Testis (tissue), 3 donors: ENCODE results near the gene GPC3. TPM values are rescaled to one million over a fixed set of nuclear protein-coding genes. Genes with fewer than 3 reads are reported as not detected.

Experiments
- DNase-seq: peaks from one replicate; pipeline ENCODE4 v3.0.0-alpha.2; 2019
- H3K27ac ChIP-seq, 2 donors: fragments of 200-600 bp; sonication (generic); one replicate each; pipeline ENCODE4 v1.5.1; 2019
- H3K27me3 ChIP-seq: fragments of 200-600 bp; sonication (generic); one replicate; pipeline ENCODE4 v1.5.1; 2019
- H3K36me3 ChIP-seq: fragments of 200-600 bp; sonication (generic); one replicate; pipeline ENCODE4 v1.5.1; 2017; ENCODE audit warnings: low read depth; ENCODE audit errors: missing control alignments
- H3K4me1 ChIP-seq: fragments of 200-600 bp; sonication (generic); one replicate; pipeline ENCODE4 v1.5.1; 2019
- H3K4me3 ChIP-seq, 2 donors: fragments of 200-600 bp; sonication (generic); one replicate each; pipeline ENCODE4 v1.5.1; 2017 to 2019
- H3K9me3 ChIP-seq: fragments of 200-600 bp; sonication (generic); one replicate; pipeline ENCODE4 v1.5.1; 2017
- CTCF ChIP-seq, 3 experiments: fragments of 450-650 bp in 2 of 3; fragments of 200-600 bp in 1 of 3; sonication (generic) in 1 of 3; IDR thresholded peaks; one replicate each; pipeline ENCODE4 v1.5.1; 2016 to 2019; ENCODE audit warnings: antibody characterized with exemption in 3 of 3, mild to moderate bottlenecking in 2 of 3, moderate library complexity in 1 of 3
- POLR2A ChIP-seq: fragments of 450-650 bp; IDR thresholded peaks from one replicate; pipeline ENCODE4 v1.6.1; 2017; ENCODE audit warnings: antibody characterized with exemption, mild to moderate bottlenecking, moderate library complexity
- WGBS, 2 donors: methylation state at CpG; one replicate each; pipeline ENCODE4 v1.1.5; 2018; 5-methylcytosine and 5-hydroxymethylcytosine counted together
- intact Hi-C: fragments of 100-400 bp; cut with DNase I; formaldehyde crosslinking; loops from one replicate; pipeline ENCODE4 v1.15.1; 2023; ENCODE audit warnings: low total_unique reads
- polyA plus RNA-seq: library from polyadenylated mRNA; stranded (reverse); fragments of 350-450 nt; fragmentation: Illumina TruSeq; extraction: RNeasy Lipid Tissue Mini Kit (QIAGEN cat#74804); gene quantifications from one replicate; pipeline ENCODE4 v1.2.3, GENCODE V29; 2014; ENCODE audit warnings: low read depth, low replicate concordance; ENCODE audit not compliant: insufficient read depth
- total RNA-seq, 2 donors: library from RNA; depleted of rRNA; stranded (reverse); fragments of >200 nt; gene quantifications; one replicate each; pipeline ENCODE4 v1.2.3, GENCODE V29; 2016

GPC3 gene
- total and polyA plus RNA-seq, 3 donors from 2014 or later: 4.9 to 12.9 (median 5.4) TPM

- no peaks in the 10 kb centered on the region for H3K27me3 ChIP-seq
- H3K9me3 ChIP-seq: no peaks in the 10 kb centered on the region
- H3K36me3 ChIP-seq: no peaks in the 10 kb centered on the region
- 83 to 96% methylated on average over 1 of the region's 1 CpG for WGBS, 2 donors
- DNase-seq: no peak
- no peak for TF ChIP-seq CTCF (IDR thresholded peaks at IDR 0.05)
- TF ChIP-seq POLR2A: no peak
- no peak overlapping the region for H3K27ac ChIP-seq
- H3K4me3 ChIP-seq: no peak overlapping the region
- no peaks in the 10 kb centered on the region for H3K4me1 ChIP-seq
- intact Hi-C loops: no loop called here
Measured at GRCh38 chrX:133611676-133612075, 373.7 kb downstream of the GPC3 start.

- 93 to 100% methylated on average over 1 of the region's 1 CpG for whole genome bisulfite sequencing, 2 donors
- Histone ChIP-seq H3K9me3 (no peaks in the 10 kb centered on the region), H3K4me3 (no peak overlapping the region), H3K27me3 (no peaks in the 10 kb centered on the region), H3K36me3 (no peaks in the 10 kb centered on the region), H3K4me1 (no peaks in the 10 kb centered on the region), H3K27ac (no peak overlapping the region)
- no peak for DNase-seq
- intact Hi-C loops: no loop called here
- no peak for TF ChIP-seq CTCF (IDR thresholded peaks at IDR 0.05)
- TF ChIP-seq POLR2A: no peak
Measured at GRCh38 chrX:133610056-133610455, 375.3 kb downstream of the GPC3 start.

- no peaks in the 10 kb centered on the region for H3K4me1 ChIP-seq
- no peak for DNase-seq
- 91 to 96% methylated on average over 4 of the region's 4 CpGs for WGBS, 2 donors
- no peak overlapping the region for H3K4me3 ChIP-seq
- no peaks in the 10 kb centered on the region for H3K36me3 ChIP-seq
- H3K27ac ChIP-seq: no peak overlapping the region
- H3K9me3 ChIP-seq: no peaks in the 10 kb centered on the region
- intact Hi-C loops: no loop called here
- TF ChIP-seq POLR2A (no peak), CTCF (IDR thresholded peaks at IDR 0.05) (no peak)
- H3K27me3 ChIP-seq: no peaks in the 10 kb centered on the region
Measured at GRCh38 chrX:133609166-133609565, 376.2 kb downstream of the GPC3 start.

- TF ChIP-seq CTCF (IDR thresholded peaks at IDR 0.05) (no peak), POLR2A (no peak)
- no peaks in the 10 kb centered on the region for H3K27me3 ChIP-seq
- DNase-seq: no peak
- intact Hi-C loops: no loop called here
- H3K27ac ChIP-seq: no peak overlapping the region
- no peak overlapping the region for H3K4me3 ChIP-seq
- H3K9me3 ChIP-seq: no peaks in the 10 kb centered on the region
- no peaks in the 10 kb centered on the region for H3K36me3 ChIP-seq
- no peaks in the 10 kb centered on the region for H3K4me1 ChIP-seq
- WGBS, 2 donors: 73 to 90% methylated on average over 2 of the region's 2 CpGs
Measured at GRCh38 chrX:133608406-133608805, 377.0 kb downstream of the GPC3 start.
